ENCODE results near the gene KSR2.

The KSR2 gene

GRCh38 chr12:117433878-117434277 is 534.9 kb downstream of the KSR2 start:
- DNase-seq, result no peak

- DNase-seq, result no peak
Observed at GRCh38 chr12:117430246-117430645, 538.5 kb downstream of the KSR2 start.

GRCh38 chr12:117427211-117427610 is 541.6 kb downstream of the KSR2 start:
- DNase-seq, result no peak

GRCh38 chr12:117421987-117422386 is 546.8 kb downstream of the KSR2 start:
- no peak for DNase-seq

- DNase-seq, result no peak
Observed at GRCh38 chr12:117421068-117421752, 547.6 kb downstream of the KSR2 start.

- DNase-seq, result no peak
Observed at GRCh38 chr12:117417004-117417403, 551.8 kb downstream of the KSR2 start.

- DNase-seq, result no peak
Observed at GRCh38 chr12:117412465-117413188, 556.2 kb downstream of the KSR2 start.

- DNase-seq, result no peak
Observed at GRCh38 chr12:117409286-117409685, 559.5 kb downstream of the KSR2 start.

GRCh38 chr12:117408161-117408791 is 560.5 kb downstream of the KSR2 start:
- DNase-seq, result no peak

GRCh38 chr12:117404940-117405339 is 563.9 kb downstream of the KSR2 start:
- DNase-seq, result no peak

GRCh38 chr12:117404203-117404853 is 564.5 kb downstream of the KSR2 start:
- no peak for DNase-seq

GRCh38 chr12:117403586-117404139 is 565.1 kb downstream of the KSR2 start:
- DNase-seq, result no peak
